ENCODE results near the gene PDP2. TPM values are rescaled to one million over a fixed set of nuclear protein-coding genes. Genes with fewer than 3 reads are reported as not detected.

PDP2 gene
- total RNA-seq, 1 donor from 2014 or later, result 14.0 TPM

DNA sequence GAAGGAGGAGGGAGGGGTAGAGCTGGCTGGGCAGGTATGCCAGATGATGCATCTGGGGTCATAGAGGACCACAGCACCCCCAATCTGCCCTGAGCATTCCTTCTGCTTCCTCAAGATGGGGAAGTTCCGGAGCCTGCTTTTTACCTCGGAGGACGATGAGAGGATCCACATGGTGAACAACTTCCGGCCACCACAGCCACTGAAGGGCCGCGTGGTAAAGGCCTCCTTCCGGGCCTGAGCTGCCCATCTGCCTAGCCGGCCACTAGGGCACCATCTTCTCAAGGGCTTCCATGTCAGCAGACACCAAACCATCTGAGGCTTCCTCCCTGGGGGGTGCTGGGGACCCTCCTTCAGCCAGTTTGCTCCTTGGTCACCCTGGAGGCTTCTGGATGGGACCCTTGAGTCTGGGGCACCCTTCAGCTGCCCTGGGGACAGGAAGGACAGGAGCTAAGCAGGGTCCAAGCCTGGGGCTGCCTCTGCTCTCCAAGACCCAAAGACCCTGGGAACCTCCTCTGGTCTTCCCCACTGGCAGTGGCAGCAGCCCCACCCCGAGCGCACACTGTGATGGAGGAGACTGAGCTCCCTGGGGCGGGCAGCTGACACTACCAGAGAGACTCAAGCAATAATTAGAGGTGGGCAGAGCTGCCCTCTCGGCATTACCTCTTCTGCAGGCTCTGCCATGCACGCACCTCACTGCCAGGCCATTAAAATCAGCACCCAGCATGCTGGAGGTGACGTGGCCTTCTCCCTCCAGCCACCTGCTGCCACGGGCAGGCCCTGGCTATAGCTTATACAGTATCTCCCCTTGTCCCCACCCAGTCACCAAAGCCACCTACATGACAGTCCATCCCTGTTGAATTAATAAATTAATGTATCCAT lies 26.8 kb upstream of the PDP2 start:
- Histone ChIP-seq H3K27me3 (no peaks in the 10 kb centered on the region), H3K9me3 (no peaks in the 10 kb centered on the region), H3K4me1 (no peaks in the 10 kb centered on the region), H3K36me3 (no peaks in the 10 kb centered on the region), H3K27ac (no peak overlapping the region), H3K4me3 (no peak overlapping the region)
- TF ChIP-seq POLR2A (IDR thresholded peaks at IDR 0.05) (no peak), POLR2AphosphoS5 (IDR thresholded peaks at IDR 0.05; ENCODE audit: insufficient read depth in 1 of 2, low read depth in 1 of 2) (no peak)
- TF ChIP-seq, protein P1, sequence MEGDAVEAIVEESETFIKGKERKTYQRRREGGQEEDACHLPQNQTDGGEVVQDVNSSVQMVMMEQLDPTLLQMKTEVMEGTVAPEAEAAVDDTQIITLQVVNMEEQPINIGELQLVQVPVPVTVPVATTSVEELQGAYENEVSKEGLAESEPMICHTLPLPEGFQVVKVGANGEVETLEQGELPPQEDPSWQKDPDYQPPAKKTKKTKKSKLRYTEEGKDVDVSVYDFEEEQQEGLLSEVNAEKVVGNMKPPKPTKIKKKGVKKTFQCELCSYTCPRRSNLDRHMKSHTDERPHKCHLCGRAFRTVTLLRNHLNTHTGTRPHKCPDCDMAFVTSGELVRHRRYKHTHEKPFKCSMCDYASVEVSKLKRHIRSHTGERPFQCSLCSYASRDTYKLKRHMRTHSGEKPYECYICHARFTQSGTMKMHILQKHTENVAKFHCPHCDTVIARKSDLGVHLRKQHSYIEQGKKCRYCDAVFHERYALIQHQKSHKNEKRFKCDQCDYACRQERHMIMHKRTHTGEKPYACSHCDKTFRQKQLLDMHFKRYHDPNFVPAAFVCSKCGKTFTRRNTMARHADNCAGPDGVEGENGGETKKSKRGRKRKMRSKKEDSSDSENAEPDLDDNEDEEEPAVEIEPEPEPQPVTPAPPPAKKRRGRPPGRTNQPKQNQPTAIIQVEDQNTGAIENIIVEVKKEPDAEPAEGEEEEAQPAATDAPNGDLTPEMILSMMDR (IDR thresholded peaks at IDR 0.05), result no peak
- DNase-seq (ENCODE audit: extremely low spot score in 2 of 2), result no peak
- intact Hi-C loops (cut with DNase I), result no loop called here

DNA sequence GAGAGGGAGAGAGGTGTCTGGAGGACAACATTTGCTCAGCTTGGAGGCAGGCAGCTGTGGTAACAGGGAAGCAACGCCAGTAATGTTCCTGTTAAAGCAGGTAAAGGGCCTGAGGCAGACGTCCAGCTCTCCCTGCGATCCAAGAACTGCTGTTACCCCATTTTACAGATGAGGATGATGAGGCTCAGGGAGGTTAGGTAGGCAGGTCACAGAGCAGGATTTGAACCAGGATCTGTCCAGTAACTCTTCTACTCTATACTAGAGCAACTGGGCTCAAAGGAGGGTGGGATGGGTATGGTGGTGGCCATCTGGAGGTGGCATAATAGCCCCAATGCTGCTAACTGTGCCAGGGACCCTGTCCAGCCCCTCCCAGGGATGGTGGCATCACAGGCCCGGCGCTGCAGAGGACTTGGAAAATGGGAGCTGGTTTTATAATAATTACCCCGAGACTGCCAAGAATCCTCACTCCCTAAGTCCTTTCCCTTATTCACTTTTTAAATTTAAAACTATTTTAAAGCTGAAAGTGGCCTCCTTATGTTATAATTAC lies 24.1 kb upstream of the PDP2 start:
- no peak overlapping the region for H3K4me3 ChIP-seq
- intact Hi-C loops (cut with DNase I), result no loop called here

GRCh38 chr16:66856801-66857200 lies 23.5 kb upstream of the PDP2 start:
- H3K27ac ChIP-seq, result no peak overlapping the region
- H3K4me1 ChIP-seq, result no peaks in the 10 kb centered on the region
- H3K36me3 ChIP-seq, result no peaks in the 10 kb centered on the region
- no peaks in the 10 kb centered on the region for H3K9me3 ChIP-seq
- H3K4me3 ChIP-seq, result no peak overlapping the region
- no peaks in the 10 kb centered on the region for H3K27me3 ChIP-seq
- intact Hi-C loops (cut with DNase I), result no loop called here
- no peak for DNase-seq (ENCODE audit: extremely low spot score in 2 of 2)
- no peak for TF ChIP-seq POLR2A (IDR thresholded peaks at IDR 0.05)
- TF ChIP-seq, protein P1 (IDR thresholded peaks at IDR 0.05), result no peak
- TF ChIP-seq POLR2AphosphoS5 (IDR thresholded peaks at IDR 0.05; ENCODE audit: insufficient read depth in 1 of 2, low read depth in 1 of 2), result no peak

More for the DNA sequence above, 24.1 kb upstream of the PDP2 start:
- no peak overlapping the region for H3K27ac ChIP-seq
- no peaks in the 10 kb centered on the region for H3K36me3 ChIP-seq
- TF ChIP-seq POLR2AphosphoS5 (IDR thresholded peaks at IDR 0.05; ENCODE audit: insufficient read depth in 1 of 2, low read depth in 1 of 2), result no peak
- no peak for TF ChIP-seq POLR2A (IDR thresholded peaks at IDR 0.05)
- TF ChIP-seq, protein P1 (IDR thresholded peaks at IDR 0.05), result no peak
- H3K4me1 ChIP-seq, result no peaks in the 10 kb centered on the region
- H3K27me3 ChIP-seq, result no peaks in the 10 kb centered on the region
- no peaks in the 10 kb centered on the region for H3K9me3 ChIP-seq
- DNase-seq (ENCODE audit: extremely low spot score in 2 of 2), result no peak

GRCh38 chr16:66857437-66857836 lies 22.9 kb upstream of the PDP2 start:
- H3K36me3 ChIP-seq, result no peaks in the 10 kb centered on the region
- intact Hi-C loops (cut with DNase I), result no loop called here
- no peaks in the 10 kb centered on the region for H3K9me3 ChIP-seq
- H3K4me1 ChIP-seq, result no peaks in the 10 kb centered on the region
- no peak for DNase-seq (ENCODE audit: extremely low spot score in 2 of 2)
- no peak overlapping the region for H3K4me3 ChIP-seq
- no peak overlapping the region for H3K27ac ChIP-seq
- no peaks in the 10 kb centered on the region for H3K27me3 ChIP-seq
- TF ChIP-seq POLR2A (IDR thresholded peaks at IDR 0.05), result no peak
- TF ChIP-seq, protein P1 (IDR thresholded peaks at IDR 0.05), result no peak
- no peak for TF ChIP-seq POLR2AphosphoS5 (IDR thresholded peaks at IDR 0.05; ENCODE audit: insufficient read depth in 1 of 2, low read depth in 1 of 2)
